Measurements from ENCODE around the gene KRT3. TPM values are rescaled to one million over a fixed set of nuclear protein-coding genes. Genes with fewer than 3 reads are reported as not detected.
"Not testable (repeated sequence)": the region's sequence is repeated elsewhere in the genome, so short reads cannot be mapped to it uniquely, and the experiment has no call there.

Gene KRT3
- total RNA-seq, 1 donor from 2014 or later, result 0.09 TPM

DNA sequence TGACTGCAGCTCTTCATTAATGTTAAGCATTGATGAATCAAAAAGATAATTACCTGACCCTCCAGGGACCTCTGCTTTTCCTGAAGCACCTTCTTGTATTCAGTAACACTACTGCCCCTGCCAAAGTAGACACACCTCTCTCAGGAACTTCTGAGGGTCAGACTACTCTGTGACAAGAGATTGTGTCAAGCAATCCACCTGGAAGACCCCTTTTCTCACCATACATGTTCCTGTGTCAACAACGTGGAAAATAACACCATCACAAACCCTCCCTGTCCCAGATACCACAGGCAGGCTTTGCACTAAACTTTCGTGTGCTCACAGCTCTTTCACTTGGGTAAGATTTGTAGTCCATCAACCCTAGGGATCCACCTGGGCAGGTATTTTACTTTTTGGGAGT lies 31.9 kb downstream of the KRT3 start:
- peaks cover 31% of the 10 kb centered on the region for H3K9me3 Mint-ChIP-seq (ENCODE audit: unreplicated experiment)
- Histone ChIP-seq H3K79me2 (ENCODE audit: insufficient read depth, low read length) (no peaks in the 10 kb centered on the region), H4K20me1 (ENCODE audit: insufficient read depth, low read length) (no peaks in the 10 kb centered on the region), H3K27ac (ENCODE audit: low read depth, low read length) (no peak overlapping the region), H3K36me3 (ENCODE audit: insufficient read depth, low read length) (no peaks in the 10 kb centered on the region), H3K27me3 (ENCODE audit: insufficient read depth, low read length) (peaks cover 14% of the 10 kb centered on the region), H3K4me1 (ENCODE audit: insufficient read depth, low read length) (no peaks in the 10 kb centered on the region), H3K9ac (ENCODE audit: low read length) (no peak overlapping the region), H3K4me2 (ENCODE audit: low read length) (no peak overlapping the region), H3K9me3 (ENCODE audit: insufficient read depth, low read depth, low read length) (no peaks in the 10 kb centered on the region), H2AFZ (ENCODE audit: low read depth, low read length) (no peak overlapping the region), H3K4me3 (ENCODE audit: insufficient read depth, low read depth, low read length) (no peak overlapping the region)
- H3K27ac Mint-ChIP-seq (ENCODE audit: unreplicated experiment), result no peak overlapping the region
- no peak for DNase-seq (ENCODE audit: low read depth)
- no peak for TF ChIP-seq EZH2 (IDR thresholded peaks at IDR 0.05; ENCODE audit: insufficient read depth, low read length)
- TF ChIP-seq, protein P1, sequence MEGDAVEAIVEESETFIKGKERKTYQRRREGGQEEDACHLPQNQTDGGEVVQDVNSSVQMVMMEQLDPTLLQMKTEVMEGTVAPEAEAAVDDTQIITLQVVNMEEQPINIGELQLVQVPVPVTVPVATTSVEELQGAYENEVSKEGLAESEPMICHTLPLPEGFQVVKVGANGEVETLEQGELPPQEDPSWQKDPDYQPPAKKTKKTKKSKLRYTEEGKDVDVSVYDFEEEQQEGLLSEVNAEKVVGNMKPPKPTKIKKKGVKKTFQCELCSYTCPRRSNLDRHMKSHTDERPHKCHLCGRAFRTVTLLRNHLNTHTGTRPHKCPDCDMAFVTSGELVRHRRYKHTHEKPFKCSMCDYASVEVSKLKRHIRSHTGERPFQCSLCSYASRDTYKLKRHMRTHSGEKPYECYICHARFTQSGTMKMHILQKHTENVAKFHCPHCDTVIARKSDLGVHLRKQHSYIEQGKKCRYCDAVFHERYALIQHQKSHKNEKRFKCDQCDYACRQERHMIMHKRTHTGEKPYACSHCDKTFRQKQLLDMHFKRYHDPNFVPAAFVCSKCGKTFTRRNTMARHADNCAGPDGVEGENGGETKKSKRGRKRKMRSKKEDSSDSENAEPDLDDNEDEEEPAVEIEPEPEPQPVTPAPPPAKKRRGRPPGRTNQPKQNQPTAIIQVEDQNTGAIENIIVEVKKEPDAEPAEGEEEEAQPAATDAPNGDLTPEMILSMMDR (IDR thresholded peaks at IDR 0.05; ENCODE audit: insufficient read depth, low read depth, low read length), result no peak
- H3K36me3 Mint-ChIP-seq (ENCODE audit: low read depth, unreplicated experiment), result no peaks in the 10 kb centered on the region
- FAIRE-seq, result no peak
- no peak overlapping the region for H3K4me3 Mint-ChIP-seq (ENCODE audit: unreplicated experiment)
- H3K4me1 Mint-ChIP-seq (ENCODE audit: low read depth, unreplicated experiment), result no peaks in the 10 kb centered on the region
- peaks cover 52% of the 10 kb centered on the region for H3K27me3 Mint-ChIP-seq (ENCODE audit: low read depth, unreplicated experiment)

DNA sequence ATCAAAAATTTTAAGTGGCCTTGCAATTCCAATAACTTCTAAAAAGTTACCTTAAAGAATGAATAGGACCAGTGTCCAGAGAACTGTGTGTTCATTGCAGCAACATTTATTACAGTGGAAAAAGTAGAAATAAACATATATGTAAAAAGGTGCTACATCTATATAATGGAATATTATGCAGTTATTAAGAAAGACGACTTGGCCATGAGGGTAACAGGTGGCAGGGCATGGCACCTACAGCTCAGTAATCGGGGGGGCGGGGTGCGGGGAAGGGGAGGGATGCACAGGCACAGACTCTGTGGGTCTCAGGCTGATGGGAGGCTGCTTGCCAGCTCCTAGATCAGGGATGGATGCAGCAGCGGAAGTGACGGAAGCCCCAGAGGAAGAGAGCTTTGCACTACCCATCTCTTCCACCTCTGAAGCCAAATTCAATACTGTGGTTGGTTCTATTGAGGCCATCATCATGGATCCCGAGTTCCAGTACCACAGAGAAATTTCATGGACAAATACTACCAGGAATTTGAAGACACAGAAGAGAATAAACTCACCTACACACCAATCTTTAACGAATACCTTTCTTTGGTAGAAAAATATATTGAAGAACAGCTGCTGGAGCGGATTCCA lies 32.8 kb downstream of the KRT3 start:
- Histone ChIP-seq H3K4me1 (ENCODE audit: insufficient read depth, low read length) (no peaks in the 10 kb centered on the region), H3K9me3 (ENCODE audit: insufficient read depth, low read depth, low read length) (no peaks in the 10 kb centered on the region), H3K36me3 (ENCODE audit: insufficient read depth, low read length) (no peaks in the 10 kb centered on the region), H3K27ac (ENCODE audit: low read depth, low read length) (no peak overlapping the region), H2AFZ (ENCODE audit: low read depth, low read length) (no peak overlapping the region), H3K4me3 (ENCODE audit: insufficient read depth, low read depth, low read length) (no peak overlapping the region), H3K79me2 (ENCODE audit: insufficient read depth, low read length) (no peaks in the 10 kb centered on the region), H3K4me2 (ENCODE audit: low read length) (no peak overlapping the region), H3K27me3 (ENCODE audit: insufficient read depth, low read length) (peaks cover 18% of the 10 kb centered on the region), H3K9ac (ENCODE audit: low read length) (no peak overlapping the region), H4K20me1 (ENCODE audit: insufficient read depth, low read length) (no peaks in the 10 kb centered on the region)
- H3K9me3 Mint-ChIP-seq (ENCODE audit: unreplicated experiment), result peaks cover 31% of the 10 kb centered on the region
- no peak for FAIRE-seq
- no peak overlapping the region for H3K27ac Mint-ChIP-seq (ENCODE audit: unreplicated experiment)
- TF ChIP-seq, protein P1 (IDR thresholded peaks at IDR 0.05; ENCODE audit: insufficient read depth, low read depth, low read length), result no peak
- TF ChIP-seq EZH2 (IDR thresholded peaks at IDR 0.05; ENCODE audit: insufficient read depth, low read length), result no peak
- H3K36me3 Mint-ChIP-seq (ENCODE audit: low read depth, unreplicated experiment), result peaks cover 2% of the 10 kb centered on the region
- no peak overlapping the region for H3K4me3 Mint-ChIP-seq (ENCODE audit: unreplicated experiment)
- no peak for DNase-seq (ENCODE audit: low read depth)
- H3K4me1 Mint-ChIP-seq (ENCODE audit: low read depth, unreplicated experiment), result no peaks in the 10 kb centered on the region
- H3K27me3 Mint-ChIP-seq (ENCODE audit: low read depth, unreplicated experiment), result peaks cover 49% of the 10 kb centered on the region

DNA sequence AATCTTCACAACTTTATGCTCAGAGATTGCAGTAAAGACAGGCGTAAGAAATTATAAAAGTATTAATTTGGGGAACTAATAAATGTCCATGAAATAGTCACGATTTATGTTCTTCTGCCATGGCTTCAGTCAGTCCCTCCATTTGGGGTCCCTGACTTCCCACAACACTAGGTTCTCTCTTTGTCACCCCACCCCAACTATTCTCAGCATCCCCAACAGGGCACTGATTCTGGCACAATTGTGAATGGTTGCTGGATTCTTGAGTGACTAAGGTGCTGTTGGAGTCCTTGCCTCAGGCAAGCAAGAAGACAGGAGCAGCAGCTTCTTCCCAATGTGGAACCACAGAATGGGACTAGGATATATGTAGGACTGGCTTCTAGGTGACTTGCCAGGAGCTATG lies 34.1 kb downstream of the KRT3 start:
- H3K79me2 ChIP-seq (ENCODE audit: insufficient read depth, low read length), result no peaks in the 10 kb centered on the region
- peaks cover 28% of the 10 kb centered on the region for H3K9me3 Mint-ChIP-seq (ENCODE audit: unreplicated experiment)

DNA sequence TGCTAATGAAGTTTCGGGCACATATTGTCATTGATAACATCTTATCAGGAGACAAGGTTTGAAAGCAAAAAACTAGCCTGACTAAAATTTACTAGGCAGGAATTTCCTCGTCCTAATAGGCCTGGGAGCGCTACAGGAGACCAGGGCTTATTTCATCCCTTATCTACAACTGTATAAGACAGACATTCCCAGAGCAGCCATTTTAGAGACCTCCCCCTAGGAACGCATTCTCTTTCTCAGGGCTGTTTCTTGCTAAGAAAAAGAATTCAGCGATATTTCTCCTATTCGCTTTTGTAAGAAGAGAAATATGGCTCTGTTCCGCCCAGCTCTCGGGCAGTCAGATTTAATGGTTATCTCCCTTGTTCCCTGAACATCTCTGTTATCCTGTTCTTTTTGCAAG lies 34.7 kb downstream of the KRT3 start:
- H3K79me2 ChIP-seq (ENCODE audit: insufficient read depth, low read length); H3K36me3 Mint-ChIP-seq (ENCODE audit: low read depth, unreplicated experiment); H3K4me2 ChIP-seq (ENCODE audit: low read length); H2AFZ ChIP-seq (ENCODE audit: low read depth, low read length); H3K27ac ChIP-seq (ENCODE audit: low read depth, low read length); H3K4me1 ChIP-seq (ENCODE audit: insufficient read depth, low read length); H3K4me1 Mint-ChIP-seq (ENCODE audit: low read depth, unreplicated experiment); H3K36me3 ChIP-seq (ENCODE audit: insufficient read depth, low read length); H3K9me3 ChIP-seq (ENCODE audit: insufficient read depth, low read depth, low read length); H3K4me3 ChIP-seq (ENCODE audit: insufficient read depth, low read depth, low read length); DNase-seq (ENCODE audit: low read depth); H3K4me3 Mint-ChIP-seq (ENCODE audit: unreplicated experiment); H3K9ac ChIP-seq (ENCODE audit: low read length); FAIRE-seq; H4K20me1 ChIP-seq (ENCODE audit: insufficient read depth, low read length); H3K27ac Mint-ChIP-seq (ENCODE audit: unreplicated experiment): not testable (repeated sequence)
- H3K27me3 Mint-ChIP-seq (ENCODE audit: low read depth, unreplicated experiment), result peaks cover 32% of the 10 kb centered on the region
- peaks cover 28% of the 10 kb centered on the region for H3K9me3 Mint-ChIP-seq (ENCODE audit: unreplicated experiment)
- H3K27me3 ChIP-seq (ENCODE audit: insufficient read depth, low read length), result peaks cover 23% of the 10 kb centered on the region

More for the DNA sequence above, 34.1 kb downstream of the KRT3 start:
- no peaks in the 10 kb centered on the region for H4K20me1 ChIP-seq (ENCODE audit: insufficient read depth, low read length)
- no peak overlapping the region for H3K4me2 ChIP-seq (ENCODE audit: low read length)
- H3K4me1 ChIP-seq (ENCODE audit: insufficient read depth, low read length), result no peaks in the 10 kb centered on the region
- H3K9ac ChIP-seq (ENCODE audit: low read length), result no peak overlapping the region
- no peak overlapping the region for H3K4me3 Mint-ChIP-seq (ENCODE audit: unreplicated experiment)
- DNase-seq (ENCODE audit: low read depth) (no peak), FAIRE-seq (no peak)
- no peak overlapping the region for H3K27ac ChIP-seq (ENCODE audit: low read depth, low read length)
- H2AFZ ChIP-seq (ENCODE audit: low read depth, low read length), result no peak overlapping the region
- H3K9me3 ChIP-seq (ENCODE audit: insufficient read depth, low read depth, low read length), result no peaks in the 10 kb centered on the region
- TF ChIP-seq EZH2 (IDR thresholded peaks at IDR 0.05; ENCODE audit: insufficient read depth, low read length), result no peak
- TF ChIP-seq, protein P1 (IDR thresholded peaks at IDR 0.05; ENCODE audit: insufficient read depth, low read depth, low read length), result no peak
- peaks cover 38% of the 10 kb centered on the region for H3K27me3 Mint-ChIP-seq (ENCODE audit: low read depth, unreplicated experiment)
- no peak overlapping the region for H3K27ac Mint-ChIP-seq (ENCODE audit: unreplicated experiment)
- peaks cover 23% of the 10 kb centered on the region for H3K27me3 ChIP-seq (ENCODE audit: insufficient read depth, low read length)
- H3K4me3 ChIP-seq (ENCODE audit: insufficient read depth, low read depth, low read length), result no peak overlapping the region
- H3K36me3 Mint-ChIP-seq (ENCODE audit: low read depth, unreplicated experiment), result peaks cover 2% of the 10 kb centered on the region
- no peaks in the 10 kb centered on the region for H3K36me3 ChIP-seq (ENCODE audit: insufficient read depth, low read length)
- no peaks in the 10 kb centered on the region for H3K4me1 Mint-ChIP-seq (ENCODE audit: low read depth, unreplicated experiment)

All from astrocyte (in vitro differentiated cells and primary cell).